Stimulated activated CD8-positive, alpha-beta memory T cell treated with anti-CD3 and anti-CD28 coated beads, Interleukin-15, amount 100 ng/mL, for 48 hours (primary cell): ENCODE results near the gene NFKBIE.

Experiments used
- DNase-seq, 2 donors: peaks; one replicate each; pipeline ENCODE4 v3.0.0-alpha.2; 2020; ENCODE audit warnings: low read depth in 2 of 2

Gene NFKBIE

DNA sequence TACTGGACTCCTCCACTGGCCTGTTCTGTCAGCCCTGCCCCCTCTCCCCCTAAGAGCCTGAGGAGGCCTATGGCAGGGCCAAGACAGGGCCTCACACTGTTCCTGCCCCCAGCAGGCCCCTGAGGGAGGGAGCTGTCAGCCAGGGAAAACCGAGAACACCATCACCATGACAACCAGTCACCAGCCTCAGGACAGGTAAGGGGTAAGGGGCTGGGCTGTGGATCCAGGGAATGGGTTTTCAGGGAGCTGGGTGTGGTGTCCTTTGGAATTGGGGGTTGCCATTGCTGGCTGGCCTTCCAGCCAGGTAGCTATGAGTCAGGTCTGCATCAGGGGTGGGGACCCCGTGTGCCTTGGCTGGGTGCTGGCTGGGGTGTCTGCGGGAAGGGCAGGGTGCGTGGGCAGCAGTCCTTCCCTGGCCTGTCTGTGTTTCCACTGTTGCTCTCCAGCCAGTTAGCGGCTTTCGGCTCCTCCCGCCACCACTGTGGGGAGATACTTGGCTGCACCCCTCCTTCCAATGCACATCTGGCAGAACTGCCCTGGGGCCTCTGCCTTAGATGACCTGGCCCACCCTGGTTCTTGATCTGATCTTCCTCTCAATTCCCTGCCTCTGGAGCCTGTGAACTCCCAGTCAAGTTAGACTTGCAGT, 38.1 kb downstream of the NFKBIE start:
- DNase-seq, result no peak

DNA sequence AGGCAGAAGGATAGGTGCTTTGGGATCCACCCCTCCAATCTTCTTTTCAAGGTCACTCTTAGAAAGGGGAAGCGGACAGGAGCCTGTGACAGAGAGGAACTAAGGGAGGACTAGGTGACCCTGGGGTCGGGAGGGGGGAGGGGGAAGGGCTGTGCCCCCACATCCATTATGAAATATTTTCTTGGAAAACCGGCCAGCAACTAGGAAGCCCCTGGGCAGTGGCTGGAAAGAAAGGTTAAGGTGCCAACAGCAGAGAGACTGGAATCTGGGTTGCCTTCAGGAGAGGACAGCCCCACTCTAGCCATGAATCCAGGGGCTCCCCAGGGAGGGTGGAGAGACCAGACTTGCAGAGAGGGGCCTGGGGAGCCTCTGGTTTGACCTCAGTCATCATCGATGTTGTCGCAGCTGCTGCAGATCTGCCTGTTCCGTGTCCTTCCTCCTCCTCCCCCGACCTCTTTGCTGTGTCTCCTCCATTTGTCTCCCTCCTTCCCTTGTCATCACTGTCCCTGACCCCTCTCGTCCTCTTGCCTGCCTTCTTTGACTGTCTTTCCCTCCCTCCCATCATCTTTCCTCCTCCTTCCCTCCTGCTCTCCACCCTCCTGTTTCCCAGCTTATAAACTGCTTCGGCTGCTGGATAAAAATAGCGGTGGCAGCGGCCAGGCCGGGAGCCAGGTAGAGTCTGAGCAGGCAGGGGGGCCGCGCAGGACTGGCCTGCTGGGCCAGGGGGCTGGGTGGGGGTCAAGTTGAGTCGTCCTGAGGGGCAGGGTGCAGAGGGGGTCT, 38.8 kb downstream of the NFKBIE start:
- no peak for DNase-seq

DNA sequence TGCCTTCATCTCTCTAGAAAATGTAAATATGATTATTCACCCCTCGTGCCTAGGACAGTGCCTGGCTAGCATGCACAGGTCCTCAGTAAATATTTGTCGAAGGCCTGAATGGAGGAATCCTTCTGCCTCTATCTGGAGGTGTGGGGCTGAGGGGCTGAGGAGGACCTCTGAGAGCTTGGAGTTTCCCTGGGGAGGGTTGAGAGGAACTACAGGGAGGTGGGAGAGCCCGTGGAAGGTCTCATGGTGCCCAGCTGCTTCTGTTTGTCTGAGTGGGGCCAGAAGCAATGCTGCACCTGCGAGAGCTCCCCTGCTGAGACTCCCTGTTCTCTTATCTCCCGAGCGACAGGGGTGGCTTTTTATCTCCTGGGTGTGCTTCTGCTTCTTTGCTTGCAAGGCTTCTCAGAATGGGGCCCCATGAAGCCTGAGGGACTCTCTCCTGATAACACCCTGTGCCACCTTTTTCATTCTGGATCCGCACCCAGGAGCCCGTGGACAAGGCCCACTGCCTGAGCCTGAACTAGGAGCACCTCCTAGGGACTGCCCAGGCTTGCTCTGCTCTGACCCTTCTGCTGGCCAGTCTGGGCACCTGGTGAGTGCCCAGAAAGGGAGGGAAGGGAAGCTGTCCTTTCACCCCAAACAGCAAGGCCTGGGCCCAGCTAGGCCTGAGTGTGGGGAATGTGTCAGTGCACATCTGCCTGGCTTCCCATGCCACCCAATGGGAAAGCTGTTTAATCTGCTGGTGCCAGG, 39.6 kb downstream of the NFKBIE start:
- no peak for DNase-seq

DNA sequence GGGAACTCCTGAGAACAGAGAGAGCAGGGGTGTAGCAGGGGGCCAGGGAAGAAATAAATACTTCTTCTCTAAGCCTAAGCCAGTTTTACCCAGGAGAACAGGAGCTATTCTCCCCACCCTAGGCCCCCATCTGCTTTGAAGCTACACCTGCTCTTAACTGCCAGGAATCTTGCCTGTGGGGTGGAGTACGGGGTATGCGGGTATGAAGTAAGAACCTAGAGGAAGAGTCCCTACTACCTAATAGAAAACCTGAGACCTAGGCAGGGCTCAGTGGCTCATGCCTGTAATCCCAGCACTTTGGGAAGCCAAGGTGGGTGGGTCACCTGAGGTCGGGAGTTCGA, 40.4 kb downstream of the NFKBIE start:
- no peak for DNase-seq

DNA sequence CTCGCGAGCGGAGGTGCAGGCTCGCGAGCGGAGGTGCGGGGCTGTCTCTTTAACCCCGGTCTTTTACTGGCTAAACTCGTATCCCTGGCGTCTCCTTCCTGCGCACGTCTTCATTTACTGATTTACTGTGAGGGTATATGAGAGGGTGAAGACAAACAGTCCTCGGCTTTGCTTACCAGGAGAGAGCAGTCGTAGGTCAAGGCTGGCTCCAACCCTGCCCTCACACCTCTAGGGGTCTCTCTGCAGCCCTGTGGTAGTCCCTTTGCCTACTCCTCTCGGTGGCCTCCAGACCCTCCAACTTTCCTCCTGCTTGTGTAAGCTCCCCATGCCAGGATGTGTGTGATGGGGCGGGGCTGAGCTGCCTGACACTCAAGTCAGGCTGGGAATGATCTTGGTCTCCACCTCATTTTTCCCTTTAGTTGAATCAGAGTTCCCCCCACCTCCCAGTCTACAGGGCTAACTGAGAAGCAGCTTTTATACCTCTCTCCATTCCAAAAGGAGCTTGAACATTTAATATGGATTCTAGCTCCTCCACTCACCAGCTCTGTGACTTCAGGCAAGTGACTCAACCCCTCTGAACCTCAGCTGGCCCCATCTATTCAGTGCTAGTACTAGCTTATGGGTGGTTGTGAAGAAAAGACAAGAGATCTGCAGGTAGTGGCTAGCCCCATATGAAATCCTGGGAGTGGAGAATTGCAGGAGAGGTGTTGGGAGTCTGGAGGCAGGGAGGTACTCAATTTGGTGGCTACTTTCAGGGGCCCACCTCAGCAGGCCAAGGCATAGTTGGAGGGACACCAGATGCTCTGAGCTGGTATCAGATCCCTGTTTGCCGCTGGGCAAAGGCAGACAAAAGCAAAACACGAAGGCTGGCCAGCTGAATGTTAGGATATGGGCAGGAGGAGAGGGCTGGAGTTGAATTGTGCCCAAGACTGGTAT, 41.1 kb downstream of the NFKBIE start:
- no peak for DNase-seq

DNA sequence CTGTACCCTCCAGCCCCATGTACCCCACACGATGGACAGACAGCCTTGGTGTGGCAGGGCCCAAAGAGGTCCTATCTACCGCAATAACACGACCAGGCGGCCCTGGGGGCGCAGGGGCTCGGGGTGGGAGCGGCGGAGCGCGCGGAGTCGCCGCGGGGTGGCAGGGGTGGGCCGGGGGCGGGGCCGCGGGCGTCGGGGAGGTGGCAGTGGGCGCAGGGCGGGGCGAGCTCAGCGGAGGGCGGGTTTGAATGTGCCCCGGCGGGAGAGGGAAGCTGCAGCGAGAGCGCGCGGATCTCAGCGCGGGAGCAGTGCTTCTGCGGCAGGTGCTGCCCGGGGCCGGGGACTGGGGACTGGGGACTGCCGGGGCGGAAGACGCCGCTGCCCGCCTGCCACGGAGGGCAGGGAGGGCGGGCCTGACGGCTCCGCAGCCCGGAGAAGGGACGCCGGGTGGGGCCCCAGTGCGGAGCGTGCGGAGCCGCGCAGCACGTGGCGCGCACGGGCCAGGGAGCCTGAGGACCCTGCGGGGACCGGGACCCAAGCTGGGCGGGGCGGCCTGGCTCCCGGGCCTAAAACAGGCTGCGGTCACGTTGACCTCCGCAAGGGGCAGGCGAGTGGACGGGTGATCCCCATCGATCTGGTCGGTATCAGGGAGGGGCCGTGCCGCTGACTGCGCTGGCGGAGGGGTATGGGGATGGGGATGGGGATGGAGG, 41.9 kb downstream of the NFKBIE start, which contains the start of gene SLC29A1:
Gene SLC29A1, plus strand, starts transcription at position 277 of the 710 bp plus-strand sequence. CDS start 3,719 bp downstream, outside the sequence.
- peak; percentile 73 to 78 for DNase-seq

DNA sequence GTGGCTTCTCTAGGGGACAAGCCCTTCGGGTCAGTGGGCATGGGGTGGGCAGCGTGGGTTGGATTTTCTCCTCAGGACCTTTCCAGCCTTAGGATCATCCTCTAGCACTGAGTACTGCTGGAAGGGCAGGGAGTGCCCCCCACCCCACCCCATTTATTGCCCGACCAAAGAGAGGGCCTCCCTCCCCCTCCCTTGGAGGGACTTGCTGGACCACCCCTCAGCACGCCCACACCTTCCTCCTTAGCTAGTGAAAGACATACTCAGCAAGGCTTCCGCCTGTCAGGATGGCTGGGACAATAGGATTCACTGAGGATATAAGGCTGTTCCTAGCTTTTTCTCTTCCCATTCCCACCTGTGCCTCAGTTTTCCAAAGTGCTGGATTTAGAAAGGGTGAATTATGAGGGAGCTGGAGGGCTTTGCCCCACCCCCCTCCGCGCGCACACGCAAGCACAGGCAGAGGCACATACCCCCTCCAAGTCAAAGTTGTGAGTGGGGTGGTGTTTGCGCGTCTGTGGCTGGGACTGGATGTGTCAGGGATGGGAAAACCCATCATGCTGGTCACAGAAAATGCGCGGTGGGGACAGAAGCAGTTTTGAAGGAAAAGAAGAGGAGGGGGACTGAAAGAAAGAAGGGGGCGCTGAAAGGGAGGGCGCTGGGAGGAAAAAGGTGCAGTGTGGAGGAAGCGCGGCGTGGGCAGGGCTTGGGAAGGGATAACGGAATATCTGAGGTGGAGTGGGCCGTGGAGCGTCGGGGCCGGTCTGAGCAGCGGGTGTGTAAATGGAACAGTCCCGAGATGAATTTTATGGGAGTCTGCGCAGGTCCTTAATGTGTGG, 42.6 kb downstream of the NFKBIE start:
- no peak for DNase-seq

DNA sequence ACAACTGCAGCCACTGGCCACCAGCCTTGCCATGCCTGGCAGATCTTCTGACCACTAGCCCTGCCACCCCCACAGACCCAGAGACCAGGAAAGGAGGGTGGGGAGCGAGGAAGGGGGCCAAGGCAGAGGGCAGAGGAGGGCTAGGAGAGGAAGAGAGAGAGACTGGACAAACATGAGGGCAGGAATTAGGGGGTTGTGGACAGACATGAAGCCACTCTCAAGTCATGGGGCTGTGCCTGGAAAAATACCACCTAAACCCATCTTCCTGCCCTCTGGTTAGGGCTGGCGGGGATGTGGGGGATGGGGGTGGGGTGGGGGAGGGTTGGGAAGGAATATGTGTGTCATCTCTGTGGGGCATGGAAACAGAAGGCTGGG, 43.4 kb downstream of the NFKBIE start:
- DNase-seq, result no peak

DNA sequence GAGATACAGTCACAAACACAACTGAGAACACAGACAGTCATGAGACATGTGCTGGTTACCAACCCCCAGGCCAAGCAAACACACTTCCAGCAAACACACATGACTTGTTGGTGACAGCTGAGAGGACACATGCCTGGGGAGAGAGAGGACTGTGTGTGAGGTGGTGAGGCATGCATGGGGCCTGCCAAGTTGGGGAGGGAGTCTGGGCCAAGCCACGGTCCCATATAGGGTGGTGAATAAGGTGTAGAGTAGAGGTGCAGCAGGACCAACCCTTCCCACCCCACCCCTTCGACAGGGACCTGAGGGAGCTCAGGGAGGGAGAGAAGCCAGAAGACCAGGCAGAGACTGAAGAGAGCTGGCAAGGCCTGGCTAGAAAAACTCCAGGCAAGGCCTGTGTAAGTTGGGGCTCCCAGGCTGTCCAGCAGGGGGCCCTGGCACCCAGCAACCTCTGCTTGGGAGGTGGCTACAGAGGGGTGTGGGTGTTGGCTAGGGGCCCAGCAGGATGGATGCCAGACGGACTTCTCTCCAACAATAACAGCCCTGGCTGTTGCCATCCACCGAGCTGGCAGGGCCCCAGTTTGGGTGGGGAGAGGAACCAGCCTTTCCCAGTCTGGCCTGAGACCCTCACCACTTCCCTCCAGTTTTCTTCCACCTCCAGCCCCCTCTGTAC, 43.9 kb downstream of the NFKBIE start:
- DNase-seq, result peak; percentile 64 to 68

DNA sequence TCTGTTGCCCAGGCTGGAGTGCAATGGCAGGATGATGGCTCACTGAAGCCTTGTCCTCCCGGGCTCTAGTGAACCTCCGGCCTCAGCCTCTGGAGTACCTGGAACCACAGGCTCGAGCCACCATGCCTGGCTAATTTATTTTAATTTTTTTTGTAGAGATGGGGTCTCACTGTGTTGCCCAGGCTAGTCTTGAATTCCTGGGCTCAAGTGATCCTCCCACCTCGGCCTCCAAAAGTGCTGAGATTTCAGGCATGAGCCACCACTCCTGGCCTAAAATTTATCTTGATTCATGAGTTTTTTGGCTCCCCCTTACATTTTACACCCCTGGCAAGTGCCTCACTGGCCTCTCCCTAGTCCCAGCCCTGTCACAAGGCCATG, 44.4 kb downstream of the NFKBIE start:
- no peak for DNase-seq

DNA sequence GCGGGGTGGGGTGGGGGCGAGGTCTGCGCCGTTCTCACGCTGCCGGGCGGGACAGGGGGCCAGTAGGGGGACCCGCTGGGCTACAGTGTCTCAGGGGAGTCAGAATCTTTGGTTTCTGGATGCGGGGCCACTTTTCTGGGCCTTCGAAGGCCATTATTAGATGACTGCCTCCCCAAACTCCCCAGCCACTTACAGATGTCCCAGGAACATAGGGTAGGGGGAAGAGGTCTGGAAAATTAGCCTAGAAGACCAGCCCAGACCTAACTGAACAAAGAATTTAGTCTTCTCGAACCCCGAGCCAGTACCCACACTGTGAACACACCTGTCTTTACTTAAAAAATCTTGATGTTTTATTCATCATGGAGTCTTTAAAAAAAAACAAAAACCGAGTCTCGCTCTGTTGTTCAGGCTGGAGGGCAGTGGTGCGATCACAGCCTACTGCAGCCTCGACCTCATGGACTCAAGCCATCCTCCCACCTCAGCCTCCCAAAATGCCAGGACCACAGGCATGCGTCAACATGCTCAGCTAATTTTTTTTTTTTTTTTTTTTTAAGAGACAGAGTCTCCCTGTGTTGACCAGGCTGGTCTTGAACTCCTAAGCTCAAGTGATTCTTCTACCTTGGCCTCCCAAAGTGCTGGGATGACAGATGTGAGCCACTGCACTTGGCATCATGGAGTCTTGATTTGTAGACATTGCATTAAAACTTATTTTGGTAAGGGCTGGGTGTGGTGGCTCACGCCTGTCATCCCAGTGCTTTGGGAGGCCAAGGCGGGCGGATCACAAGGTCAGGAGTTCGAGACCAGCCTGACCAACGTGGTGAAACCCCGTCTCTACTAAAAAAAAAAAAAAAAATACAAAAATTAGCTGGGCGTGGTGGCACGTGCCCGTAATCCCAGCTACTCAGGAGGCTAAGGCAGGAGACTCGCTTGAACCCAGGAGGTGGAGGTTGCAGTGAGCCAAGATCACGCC, 45.3 kb downstream of the NFKBIE start:
- no peak for DNase-seq

DNA sequence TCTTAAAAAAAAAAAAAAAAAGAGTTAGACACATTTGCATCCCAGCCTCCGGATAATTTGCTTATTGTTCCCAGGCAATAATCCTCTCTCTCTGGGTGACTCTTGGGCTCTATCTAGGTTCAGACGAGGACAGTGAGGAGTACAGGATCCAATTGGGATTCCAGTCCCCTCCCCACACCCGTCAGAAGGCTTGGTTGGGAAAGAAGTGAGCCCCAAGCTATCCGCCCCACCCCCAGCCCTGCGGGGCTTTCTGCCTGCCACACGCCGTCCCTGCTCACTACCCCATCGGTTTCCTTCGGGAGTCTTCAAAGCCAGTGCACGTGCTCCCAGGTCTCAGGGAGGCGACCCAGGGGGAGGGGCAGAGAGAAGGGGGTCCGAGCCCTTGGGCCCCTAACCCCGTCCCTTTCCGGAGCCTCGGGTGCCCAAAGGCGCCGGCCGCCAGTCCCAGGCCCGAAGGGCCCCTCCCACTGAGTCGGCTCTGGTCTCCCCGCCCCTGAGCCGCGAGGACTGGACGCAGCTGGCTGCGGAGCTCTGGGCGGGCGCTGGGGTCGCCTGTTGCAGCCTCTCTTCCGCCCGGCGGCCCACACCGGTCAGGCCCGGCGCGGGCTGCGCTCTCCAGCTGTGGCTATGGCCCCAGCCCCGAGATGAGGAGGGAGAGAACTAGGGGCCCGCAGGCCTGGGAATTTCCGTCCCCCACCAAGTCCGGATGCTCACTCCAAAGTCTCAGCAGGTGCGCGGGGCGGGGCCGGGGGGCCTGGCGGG, 46.1 kb downstream of the NFKBIE start:
- no peak for DNase-seq

DNA sequence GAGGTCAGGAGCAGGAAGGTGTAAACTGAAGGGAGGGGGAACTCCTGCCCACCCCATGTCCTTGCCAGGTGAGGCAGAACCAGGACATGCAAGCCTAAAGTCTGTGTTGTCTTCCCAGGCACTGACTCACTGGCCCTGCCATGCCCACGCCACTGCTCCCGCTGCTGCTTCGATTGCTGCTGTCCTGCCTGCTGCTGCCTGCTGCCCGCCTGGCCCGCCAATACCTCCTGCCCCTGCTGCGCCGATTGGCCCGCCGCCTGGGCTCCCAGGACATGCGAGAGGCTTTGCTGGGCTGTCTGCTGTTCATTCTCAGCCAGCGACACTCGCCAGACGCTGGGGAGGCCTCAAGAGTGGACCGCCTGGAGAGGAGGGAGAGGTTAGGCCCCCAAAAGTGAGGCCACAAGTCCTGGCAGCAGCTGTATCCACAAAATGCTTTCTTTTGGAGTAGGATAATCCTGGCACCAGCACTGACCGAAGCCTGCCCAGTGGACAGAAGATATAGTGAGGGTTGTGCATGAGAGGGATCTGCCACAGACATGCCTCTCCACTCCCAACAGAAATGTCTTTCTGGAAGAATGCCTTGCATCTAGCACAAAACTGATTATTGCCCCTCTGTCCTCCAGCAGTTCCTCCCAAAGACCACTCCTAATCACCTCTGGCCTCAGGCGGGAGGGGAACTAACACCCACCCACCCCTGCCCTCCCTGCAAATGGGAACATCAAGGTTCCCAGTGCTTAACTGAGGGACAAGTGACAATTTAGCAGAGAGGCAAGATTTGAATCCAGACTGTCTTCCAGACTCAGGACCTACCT, 47.8 kb downstream of the NFKBIE start:
- no peak for DNase-seq

DNA sequence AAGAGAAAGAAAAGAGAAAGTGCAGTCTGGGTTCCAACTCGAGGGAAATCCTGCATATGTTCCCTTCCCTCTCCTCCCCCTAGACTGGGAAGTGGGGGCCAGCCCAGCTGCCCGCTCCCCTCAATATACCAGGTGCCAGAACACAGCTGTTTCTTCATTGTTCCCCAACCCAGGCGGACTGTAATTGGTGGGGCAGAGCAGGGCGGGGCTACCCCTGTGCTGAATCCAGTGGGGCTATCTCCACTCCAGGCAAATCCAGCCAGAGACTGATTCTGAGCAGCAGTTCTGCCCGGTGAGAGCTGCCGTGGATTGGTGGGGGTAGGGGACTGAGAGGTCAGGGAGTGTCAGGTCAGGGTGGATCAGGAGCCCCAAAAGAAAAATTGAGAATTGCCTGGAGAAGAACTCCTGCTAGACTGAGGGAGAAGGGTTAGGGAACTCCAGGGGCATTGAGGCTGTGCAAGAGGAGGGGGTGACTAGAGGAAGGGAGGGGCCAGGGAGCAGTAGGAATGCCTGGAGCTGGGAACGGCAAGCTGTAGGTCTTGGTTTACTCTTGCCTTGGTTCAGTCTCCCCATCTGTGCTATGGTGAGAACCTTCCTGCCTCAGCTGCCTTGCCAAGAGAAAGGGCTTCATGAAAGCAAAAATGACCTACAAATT, 48.5 kb downstream of the NFKBIE start, which contains the start of gene MYMX:
Gene MYMX, plus strand, starts transcription at position 250 of the 655 bp plus-strand sequence. CDS start 546 bp downstream, outside the sequence.
- no peak for DNase-seq

DNA sequence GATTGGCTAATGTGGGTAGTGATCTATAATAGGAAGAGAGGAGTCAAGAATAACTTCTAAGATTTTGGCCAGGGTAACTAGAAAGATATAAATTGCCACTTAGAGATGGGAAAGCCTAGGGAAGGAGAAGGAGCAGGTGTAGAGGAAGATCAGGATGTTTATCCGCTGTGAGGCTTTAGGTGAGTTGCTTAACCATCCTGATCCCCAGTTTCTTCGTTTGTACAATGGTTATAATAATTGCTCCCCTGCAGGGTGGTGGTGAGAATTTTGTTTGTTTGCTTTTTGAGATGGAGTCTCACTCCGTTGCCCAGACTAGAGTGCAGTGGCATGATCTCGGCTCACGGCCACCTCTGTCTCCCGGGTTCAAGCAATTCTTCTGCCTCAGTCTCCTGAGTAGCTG, 51.0 kb downstream of the NFKBIE start:
- no peak for DNase-seq

DNA sequence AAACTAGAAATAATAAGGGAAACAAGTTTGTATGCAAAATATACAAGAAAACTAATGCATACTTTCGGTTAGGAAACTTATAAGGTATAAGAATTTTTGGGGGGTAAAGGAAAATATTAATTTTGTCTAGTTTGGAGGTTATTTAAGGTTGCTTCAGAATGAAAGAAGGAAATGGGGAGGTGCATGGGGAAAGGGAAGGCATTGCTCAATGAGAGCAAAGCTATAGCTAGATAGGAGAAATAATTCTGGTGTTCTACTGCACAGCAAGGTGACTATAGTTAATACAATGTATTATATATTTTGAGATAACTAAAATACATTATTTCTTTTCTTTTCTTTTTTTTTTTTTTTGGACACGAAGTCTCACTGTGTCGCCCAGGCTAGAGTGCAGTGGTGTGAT, 54.1 kb downstream of the NFKBIE start:
- DNase-seq, result no peak
